Colonic mucosa (tissue), 4 donors: ENCODE data around the gene NCOA1. TPM values are rescaled to one million over a fixed set of nuclear protein-coding genes. Genes with fewer than 3 reads are reported as not detected.

ENCODE experiments used
- DNase-seq: peaks from one replicate; pipeline ENCODE4 v3.0.0-alpha.2; 2020
- H3K27ac ChIP-seq: fragments of 200-600 bp; one replicate; pipeline ENCODE4 v1.8.0; 2021
- H3K27me3 ChIP-seq: fragments of 200-600 bp; one replicate; pipeline ENCODE4 v1.8.0; 2021
- H3K36me3 ChIP-seq: fragments of 200-600 bp; one replicate; pipeline ENCODE4 v1.8.0; 2021
- H3K4me1 ChIP-seq: fragments of 200-600 bp; one replicate; pipeline ENCODE4 v1.8.0; 2021; ENCODE audit warnings: mild to moderate bottlenecking
- H3K4me3 ChIP-seq: fragments of 200-600 bp; one replicate; pipeline ENCODE4 v1.8.0; 2021
- H3K9ac ChIP-seq, 2 donors: one replicate each; pipeline ENCODE4 v1.7.0; 2013; ENCODE audit warnings: control low read depth in 2 of 2, low read depth in 2 of 2, low read length in 2 of 2
- H3K9me3 ChIP-seq: fragments of 200-600 bp; one replicate; pipeline ENCODE4 v1.8.0; 2021
- intact Hi-C: fragments of 100-400 bp; cut with DNase I; formaldehyde crosslinking; loops from one replicate; pipeline ENCODE4 v1.14.1; 2022
- total RNA-seq, 2 donors: library from RNA; stranded (reverse); fragmentation: NEBNext Ultra II Directional in 1 of 2; extraction: Animal tissue kit (Norgen Biotek cat#: 25700) in 1 of 2; gene quantifications; one replicate each; pipeline ENCODE4 v1.2.1, GENCODE V29; 2021
- TF ChIP-seq, protein P1 (sequence below): fragments of 200-600 bp; IDR thresholded peaks from one replicate; pipeline ENCODE4 v1.8.0; 2022; ENCODE audit warnings: antibody characterized with exemption, mild to moderate bottlenecking
- donor health status: healthy.
- donor health status: DM: no; HTN: no; CAD: no.
- donor health status: DM: no; HTN: no; CAD: no.

Gene NCOA1
- total RNA-seq, 2 donors from 2014 or later = 24.8 to 35.2 TPM

DNA sequence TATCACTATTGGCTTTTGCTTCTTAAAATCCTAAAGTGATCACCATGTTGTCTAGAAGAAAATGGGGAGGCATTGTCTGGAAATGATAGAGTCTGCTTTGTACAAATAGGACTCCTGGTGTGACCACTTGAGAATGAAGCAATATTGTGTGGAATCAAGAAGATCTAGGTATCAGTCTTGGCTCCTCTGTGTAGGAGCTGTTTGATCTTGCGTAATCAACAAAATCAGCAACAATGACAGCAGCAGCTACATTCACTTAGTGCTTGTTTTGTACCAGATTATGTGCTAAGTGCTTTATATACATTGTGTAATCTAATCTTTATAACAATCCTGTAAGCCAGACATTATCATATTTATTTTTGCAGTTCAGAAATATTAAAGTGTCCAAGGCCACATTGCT lies 17.8 kb downstream of the NCOA1 start:
- H3K27ac ChIP-seq = no peak overlapping the region
- no peak overlapping the region for H3K9ac ChIP-seq
- intact Hi-C loops = no loop called here
- no peaks in the 10 kb centered on the region for H3K4me1 ChIP-seq
- no peaks in the 10 kb centered on the region for H3K27me3 ChIP-seq
- DNase-seq = no peak
- H3K36me3 ChIP-seq = no peaks in the 10 kb centered on the region
- TF ChIP-seq, protein P1, sequence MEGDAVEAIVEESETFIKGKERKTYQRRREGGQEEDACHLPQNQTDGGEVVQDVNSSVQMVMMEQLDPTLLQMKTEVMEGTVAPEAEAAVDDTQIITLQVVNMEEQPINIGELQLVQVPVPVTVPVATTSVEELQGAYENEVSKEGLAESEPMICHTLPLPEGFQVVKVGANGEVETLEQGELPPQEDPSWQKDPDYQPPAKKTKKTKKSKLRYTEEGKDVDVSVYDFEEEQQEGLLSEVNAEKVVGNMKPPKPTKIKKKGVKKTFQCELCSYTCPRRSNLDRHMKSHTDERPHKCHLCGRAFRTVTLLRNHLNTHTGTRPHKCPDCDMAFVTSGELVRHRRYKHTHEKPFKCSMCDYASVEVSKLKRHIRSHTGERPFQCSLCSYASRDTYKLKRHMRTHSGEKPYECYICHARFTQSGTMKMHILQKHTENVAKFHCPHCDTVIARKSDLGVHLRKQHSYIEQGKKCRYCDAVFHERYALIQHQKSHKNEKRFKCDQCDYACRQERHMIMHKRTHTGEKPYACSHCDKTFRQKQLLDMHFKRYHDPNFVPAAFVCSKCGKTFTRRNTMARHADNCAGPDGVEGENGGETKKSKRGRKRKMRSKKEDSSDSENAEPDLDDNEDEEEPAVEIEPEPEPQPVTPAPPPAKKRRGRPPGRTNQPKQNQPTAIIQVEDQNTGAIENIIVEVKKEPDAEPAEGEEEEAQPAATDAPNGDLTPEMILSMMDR = no peak
- H3K9me3 ChIP-seq = no peaks in the 10 kb centered on the region
- no peak overlapping the region for H3K4me3 ChIP-seq

DNA sequence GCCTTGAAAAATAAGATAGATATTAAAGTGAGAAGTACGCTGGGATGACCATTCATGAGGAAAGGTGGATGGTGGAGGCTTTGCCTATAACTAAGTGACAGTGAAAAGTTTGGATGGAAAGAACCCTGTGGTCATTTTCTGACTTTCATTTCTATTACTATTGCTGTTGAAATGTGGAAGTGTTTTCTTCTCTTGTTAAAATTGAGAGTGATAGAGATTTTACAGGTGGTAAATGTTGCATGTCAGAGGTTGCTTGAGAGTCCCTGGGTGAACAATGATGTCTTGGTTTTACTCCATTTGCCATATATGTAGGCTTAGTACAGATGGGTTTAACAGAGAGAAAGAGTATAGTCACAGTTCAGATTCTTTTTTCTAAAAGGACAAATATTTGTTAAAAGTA lies 18.4 kb downstream of the NCOA1 start:
- Histone ChIP-seq H3K4me3 (no peak overlapping the region), H3K36me3 (no peaks in the 10 kb centered on the region), H3K9ac (no peak overlapping the region), H3K9me3 (no peaks in the 10 kb centered on the region), H3K27me3 (no peaks in the 10 kb centered on the region), H3K27ac (no peak overlapping the region), H3K4me1 (no peaks in the 10 kb centered on the region)
- TF ChIP-seq, protein P1 = no peak
- no peak for DNase-seq
- intact Hi-C loops = no loop called here

DNA sequence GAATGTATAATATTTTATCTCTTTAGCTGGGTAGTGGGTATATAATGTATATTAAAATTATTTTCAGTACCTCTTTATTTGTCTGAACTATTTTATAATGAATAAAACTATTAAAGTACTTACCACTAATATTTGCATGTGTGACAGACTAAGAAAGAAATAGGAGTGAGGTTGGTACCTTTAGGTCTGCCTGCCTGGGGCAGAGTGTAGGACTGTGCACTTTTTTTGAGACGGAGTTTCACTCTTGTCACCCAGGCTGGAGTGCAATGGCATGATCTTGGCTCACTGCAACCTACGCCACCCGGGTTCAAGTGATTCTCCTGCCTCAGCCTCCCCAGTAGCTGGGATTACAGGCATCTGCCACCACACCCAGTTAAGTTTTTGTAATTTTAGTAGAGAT lies 18.8 kb downstream of the NCOA1 start:
- H3K27ac ChIP-seq = no peak overlapping the region
- intact Hi-C loops = no loop called here
- H3K9ac ChIP-seq = no peak overlapping the region
- no peaks in the 10 kb centered on the region for H3K9me3 ChIP-seq
- no peaks in the 10 kb centered on the region for H3K27me3 ChIP-seq
- DNase-seq = no peak
- H3K36me3 ChIP-seq = no peaks in the 10 kb centered on the region
- H3K4me1 ChIP-seq = no peaks in the 10 kb centered on the region
- H3K4me3 ChIP-seq = no peak overlapping the region
- TF ChIP-seq, protein P1 = no peak

GRCh38 chr2:24510771-24511170 lies 19.7 kb downstream of the NCOA1 start:
- Histone ChIP-seq H3K4me1 (no peaks in the 10 kb centered on the region), H3K4me3 (no peak overlapping the region), H3K9ac (no peak overlapping the region), H3K9me3 (no peaks in the 10 kb centered on the region), H3K27ac (no peak overlapping the region), H3K36me3 (no peaks in the 10 kb centered on the region), H3K27me3 (no peaks in the 10 kb centered on the region)
- intact Hi-C loops = no loop called here
- TF ChIP-seq, protein P1 = no peak
- DNase-seq = no peak

- Histone ChIP-seq H3K9ac (no peak overlapping the region), H3K36me3 (no peaks in the 10 kb centered on the region), H3K27ac (no peak overlapping the region), H3K27me3 (no peaks in the 10 kb centered on the region), H3K9me3 (no peaks in the 10 kb centered on the region), H3K4me1 (no peaks in the 10 kb centered on the region), H3K4me3 (no peak overlapping the region)
- no peak for DNase-seq
- intact Hi-C loops = no loop called here
- TF ChIP-seq, protein P1 = no peak
Measured at GRCh38 chr2:24511198-24511597, 20.1 kb downstream of the NCOA1 start.

DNA sequence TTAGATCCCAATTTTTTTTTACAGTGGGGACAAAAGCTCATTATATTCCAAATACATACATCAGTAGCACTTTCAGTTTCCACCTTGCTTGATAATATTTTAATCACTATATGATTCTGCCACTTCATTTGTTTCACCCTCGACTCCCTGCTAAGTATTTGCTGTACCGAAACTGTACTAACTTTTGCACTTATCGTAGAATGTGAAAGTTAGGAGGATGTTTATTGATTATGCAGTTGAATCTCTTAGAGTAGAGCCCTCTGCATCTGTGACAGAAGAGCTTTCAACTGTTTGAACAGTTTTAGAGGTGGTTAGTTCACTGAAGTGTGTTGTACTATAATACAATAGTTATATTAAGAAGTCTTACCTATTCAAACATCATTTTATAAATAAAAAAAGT lies 20.8 kb downstream of the NCOA1 start:
- no peaks in the 10 kb centered on the region for H3K4me1 ChIP-seq
- TF ChIP-seq, protein P1 = no peak
- intact Hi-C loops = no loop called here

More for the DNA sequence above, 20.8 kb downstream of the NCOA1 start:
- no peaks in the 10 kb centered on the region for H3K9me3 ChIP-seq
- H3K27me3 ChIP-seq = no peaks in the 10 kb centered on the region
- H3K9ac ChIP-seq = no peak overlapping the region
- no peak for DNase-seq
- no peaks in the 10 kb centered on the region for H3K36me3 ChIP-seq
- no peak overlapping the region for H3K4me3 ChIP-seq
- H3K27ac ChIP-seq = no peak overlapping the region
